ENCODE data around the gene TRIM9. TPM values are rescaled to one million over a fixed set of nuclear protein-coding genes. Genes with fewer than 3 reads are reported as not detected.

Gene TRIM9
- total and polyA plus RNA-seq, 2 donors (not counting 3 experiments of a cell fraction or from before 2014, with no cell fraction given) = not detected

- ChIA-PET CTCF (no interaction called here), POLR2A (no interaction called here)
- Histone ChIP-seq H3K9me1 (replicated peaks; ENCODE audit: control insufficient read depth, extremely low read depth, insufficient read depth, low read length) (no peaks in the 10 kb centered on the region), H3K9ac (replicated peaks; ENCODE audit: extremely low read depth, insufficient read depth, low read length) (no peak overlapping the region), H4K20me1 (replicated peaks; ENCODE audit: control insufficient read depth, extremely low read depth, insufficient read depth, low read length) (no peaks in the 10 kb centered on the region), H3K4me3 (replicated peaks in 1 of 3; ENCODE audit: insufficient read depth in 1 of 3, low read depth in 1 of 3, low read length in 3 of 3) (no peak overlapping the region), H3K4me1 (ENCODE audit: control insufficient read depth, extremely low read depth, insufficient read depth, low read length) (no peaks in the 10 kb centered on the region), H3K27me3 (ENCODE audit: control insufficient read depth in 2 of 2, insufficient read depth in 2 of 2, low read length in 2 of 2) (no peaks in the 10 kb centered on the region), H3K79me2 (ENCODE audit: control insufficient read depth, insufficient read depth, low read length) (no peaks in the 10 kb centered on the region), H3K9me3 (replicated peaks; ENCODE audit: control insufficient read depth, insufficient read depth, low read length) (no peaks in the 10 kb centered on the region), H3K4me2 (ENCODE audit: insufficient read depth, low read length) (no peak overlapping the region), H2AFZ (ENCODE audit: low read depth, low read length) (no peak overlapping the region), H3K27ac (ENCODE audit: insufficient read depth, low read depth, low read length) (no peak overlapping the region), H3K36me3 (ENCODE audit: control insufficient read depth in 2 of 2, extremely low read depth in 1 of 2, insufficient read depth in 2 of 2, low read length in 2 of 2) (peaks cover 0 to 2% of the 10 kb centered on the region in 2 experiments)
- dilution Hi-C loops (cut with MboI; ENCODE audit: extremely low pct_ligation_motif_present, low sequenced_read_pairs) (no loop called here), intact Hi-C loops (cut with micrococcal nuclease) (no loop called here)
- peak; percentile 41 for DNase-seq (ENCODE audit: low read depth, low spot score)
- BruUV-seq (replicated peaks) = no TSS peak
- TF ChIP-seq, protein P1, sequence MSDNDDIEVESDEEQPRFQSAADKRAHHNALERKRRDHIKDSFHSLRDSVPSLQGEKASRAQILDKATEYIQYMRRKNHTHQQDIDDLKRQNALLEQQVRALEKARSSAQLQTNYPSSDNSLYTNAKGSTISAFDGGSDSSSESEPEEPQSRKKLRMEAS (IDR thresholded peaks at IDR 0.05; ENCODE audit: insufficient read depth, insufficient read length) = no peak
- no peak for TF ChIP-seq FOS (IDR thresholded peaks at IDR 0.05; ENCODE audit: borderline replicate concordance, insufficient read depth, low read length)
- no peak for FAIRE-seq
Measured at GRCh38 chr14:50926851-50927386, 168.0 kb downstream of the TRIM9 start.

Other genes with a start within 250 kb of the TRIM9 start
- gene ABHD12B, start 223.1 kb downstream of the TRIM9 start, total RNA-seq = not detected in 2 replicates
- gene ABHD12B, start 223.1 kb downstream of the TRIM9 start, polyA plus RNA-seq = not detected in 2 replicates
- 45.7 and 46.6 TPM in 2 replicates for gene PYGL, start 150.6 kb downstream of the TRIM9 start, total RNA-seq
- gene PYGL, start 150.6 kb downstream of the TRIM9 start, polyA plus RNA-seq = 12.1 and 15.1 TPM in 2 replicates
- gene TMX1, start 145.1 kb upstream of the TRIM9 start, total RNA-seq = 41.9 and 42.4 TPM in 2 replicates
- 9.5 and 11.4 TPM in 2 replicates for gene TMX1, start 145.1 kb upstream of the TRIM9 start, polyA plus RNA-seq

Measured in endothelial cell of umbilical vein (primary cell).